ENCODE measurements around the gene OR5K2.

- TF ChIP-seq POLR2AphosphoS5 (IDR thresholded peaks at IDR 0.05; ENCODE audit: low read depth, low read length) (no peak), CTCF (IDR thresholded peaks at IDR 0.05) (no peak)
Observed at GRCh38 chr3:98449606-98450193, 47.8 kb upstream of the OR5K2 start.
